Upper lobe of left lung (tissue), 6 donors: ENCODE results near the gene RASSF5. TPM values are rescaled to one million over a fixed set of nuclear protein-coding genes. Genes with fewer than 3 reads are reported as not detected.

Source experiments
- ATAC-seq, 2 donors: fragments of 200-7000 bp; cut with Tn5 transposase; one replicate each; pipeline ENCODE4 v1.9.1; 2022; ENCODE audit warnings: mild to moderate bottlenecking in 2 of 2, moderate library complexity in 2 of 2; ENCODE audit not compliant: low FRiP score in 2 of 2
- DNase-seq, 2 donors: peaks; one replicate each; pipeline ENCODE4 v3.0.0-alpha.2; 2019 to 2020
- H3K27ac ChIP-seq, 4 donors: fragments of 200-600 bp; sonication (generic); one replicate each; pipeline ENCODE4 v1.5.1; 2016 to 2019
- H3K27me3 ChIP-seq, 4 donors: fragments of 200-600 bp; sonication (generic); one replicate each; pipeline ENCODE4 v1.5.1; 2017 to 2019
- H3K36me3 ChIP-seq, 4 donors: fragments of 200-600 bp; sonication (generic); one replicate each; pipeline ENCODE4 v1.5.1; 2016 to 2019
- H3K4me1 ChIP-seq, 4 donors: fragments of 200-600 bp; sonication (generic); one replicate each; pipeline ENCODE4 v1.5.1; 2018 to 2019
- H3K4me3 ChIP-seq, 4 donors: fragments of 200-600 bp; sonication (generic); one replicate each; pipeline ENCODE4 v1.5.1; 2017 to 2019; ENCODE audit warnings: mild to moderate bottlenecking in 2 of 4, moderate library complexity in 1 of 4
- H3K9me3 ChIP-seq, 4 donors: fragments of 200-600 bp; sonication (generic); one replicate each; pipeline ENCODE4 v1.5.1; 2018 to 2019
- EP300 ChIP-seq, 4 donors: sonication (generic); formaldehyde crosslinking; IDR thresholded peaks; one replicate each; pipeline ENCODE4 v1.5.1; 2017; ENCODE audit warnings: antibody characterized with exemption in 4 of 4, control low read depth in 2 of 4
- POLR2A ChIP-seq, 4 donors: fragments of 450-650 bp; IDR thresholded peaks; one replicate each; pipeline ENCODE4 v1.5.1; 2016 to 2017; ENCODE audit warnings: antibody characterized with exemption in 4 of 4, mild to moderate bottlenecking in 2 of 4
- POLR2AphosphoS5 ChIP-seq, 2 donors: sonication (generic); formaldehyde crosslinking; IDR thresholded peaks; one replicate each; pipeline ENCODE4 v1.5.1; 2017; ENCODE audit warnings: antibody characterized with exemption in 2 of 2
- WGBS, 2 donors: methylation state at CpG; one replicate each; pipeline ENCODE4 v1.1.5; 2017 to 2018; 5-methylcytosine and 5-hydroxymethylcytosine counted together
- total RNA-seq, 6 donors: library from RNA; depleted of rRNA in 4 of 6; stranded (reverse); fragments of >200 nt in 4 of 6; gene quantifications; one replicate each; pipeline versions ENCODE4 v1.1.0 to v1.2.1, GENCODE V29; 2016 to 2021
- TF ChIP-seq, protein P1 (sequence below), 6 experiments: fragments of 450-650 bp in 4 of 6; fragments of 200-600 bp in 2 of 6; sonication (generic) in 2 of 6; IDR thresholded peaks; one replicate each; pipeline ENCODE4 v1.5.1; 2016 to 2019; ENCODE audit warnings: antibody characterized with exemption in 6 of 6
- donor health status: DM: no; HTN: no; CAD: no; lungs with moderate emphysema.
- donor health status: DM: no; HTN: yes; CAD: no; lungs with severe emphysema.

The RASSF5 gene
- total RNA-seq, 6 donors from 2014 or later = 47.2 to 61.1 (median 54.9) TPM

DNA sequence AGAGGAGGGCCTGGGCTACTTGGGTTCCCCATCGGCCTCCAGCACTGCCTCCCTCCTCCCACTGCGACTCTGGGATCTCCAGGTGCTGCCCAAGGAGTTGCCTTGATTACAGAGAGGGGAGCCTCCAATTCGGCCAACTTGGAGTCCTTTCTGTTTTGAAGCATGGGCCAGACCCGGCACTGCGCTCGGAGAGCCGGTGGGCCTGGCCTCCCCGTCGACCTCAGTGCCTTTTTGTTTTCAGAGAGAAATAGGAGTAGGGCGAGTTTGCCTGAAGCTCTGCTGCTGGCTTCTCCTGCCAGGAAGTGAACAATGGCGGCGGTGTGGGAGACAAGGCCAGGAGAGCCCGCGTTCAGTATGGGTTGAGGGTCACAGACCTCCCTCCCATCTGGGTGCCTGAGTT, 80.6 kb downstream of the RASSF5 start:
- Histone ChIP-seq H3K27ac (peak overlapping the region in 2 of 4 donors; percentile 22 to 56), H3K36me3 (peaks cover 29 to 95% (median 65%) of the 10 kb centered on the region in 4 donors), H3K4me1 (peaks cover 17 to 35% (median 31%) of the 10 kb centered on the region in 4 donors), H3K27me3 (no peaks in the 10 kb centered on the region), H3K9me3 (no peaks in the 10 kb centered on the region), H3K4me3 (no peak overlapping the region)
- TF ChIP-seq EP300 (IDR thresholded peaks at IDR 0.05) (no peak), POLR2A (IDR thresholded peaks at IDR 0.05) (no peak), POLR2AphosphoS5 (IDR thresholded peaks at IDR 0.05) (no peak)
- TF ChIP-seq, protein P1, sequence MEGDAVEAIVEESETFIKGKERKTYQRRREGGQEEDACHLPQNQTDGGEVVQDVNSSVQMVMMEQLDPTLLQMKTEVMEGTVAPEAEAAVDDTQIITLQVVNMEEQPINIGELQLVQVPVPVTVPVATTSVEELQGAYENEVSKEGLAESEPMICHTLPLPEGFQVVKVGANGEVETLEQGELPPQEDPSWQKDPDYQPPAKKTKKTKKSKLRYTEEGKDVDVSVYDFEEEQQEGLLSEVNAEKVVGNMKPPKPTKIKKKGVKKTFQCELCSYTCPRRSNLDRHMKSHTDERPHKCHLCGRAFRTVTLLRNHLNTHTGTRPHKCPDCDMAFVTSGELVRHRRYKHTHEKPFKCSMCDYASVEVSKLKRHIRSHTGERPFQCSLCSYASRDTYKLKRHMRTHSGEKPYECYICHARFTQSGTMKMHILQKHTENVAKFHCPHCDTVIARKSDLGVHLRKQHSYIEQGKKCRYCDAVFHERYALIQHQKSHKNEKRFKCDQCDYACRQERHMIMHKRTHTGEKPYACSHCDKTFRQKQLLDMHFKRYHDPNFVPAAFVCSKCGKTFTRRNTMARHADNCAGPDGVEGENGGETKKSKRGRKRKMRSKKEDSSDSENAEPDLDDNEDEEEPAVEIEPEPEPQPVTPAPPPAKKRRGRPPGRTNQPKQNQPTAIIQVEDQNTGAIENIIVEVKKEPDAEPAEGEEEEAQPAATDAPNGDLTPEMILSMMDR (IDR thresholded peaks at IDR 0.05) = no peak
- 94 to 95% methylated on average over 2 to 14 of the region's 14 CpGs for WGBS, 2 donors
- peak in 1 of 2 donors; percentile 46 for DNase-seq
- ATAC-seq = no peak

DNA sequence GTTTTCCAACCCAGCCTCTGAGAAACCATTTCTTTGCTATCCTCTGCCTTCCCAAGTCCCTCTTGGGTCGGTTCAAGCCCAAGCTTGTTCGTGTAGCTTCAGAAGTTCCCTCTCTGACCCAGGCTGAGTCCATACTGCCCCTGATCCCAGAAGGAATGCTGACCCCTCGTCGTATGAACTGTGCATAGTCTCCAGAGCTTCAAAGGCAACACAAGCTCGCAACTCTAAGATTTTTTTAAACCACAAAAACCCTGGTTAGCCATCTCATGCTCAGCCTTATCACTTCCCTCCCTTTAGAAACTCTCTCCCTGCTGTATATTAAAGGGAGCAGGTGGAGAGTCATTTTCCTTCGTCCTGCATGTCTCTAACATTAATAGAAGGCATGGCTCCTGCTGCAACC, 81.2 kb downstream of the RASSF5 start:
- DNase-seq = no peak
- Histone ChIP-seq H3K27ac (peak overlapping the region in 2 of 4 donors; percentile 22 to 56), H3K4me3 (no peak overlapping the region), H3K36me3 (peaks cover 25 to 96% (median 66%) of the 10 kb centered on the region in 4 donors), H3K27me3 (no peaks in the 10 kb centered on the region), H3K9me3 (no peaks in the 10 kb centered on the region), H3K4me1 (peaks cover 12 to 31% (median 25%) of the 10 kb centered on the region in 4 donors)
- no peak for ATAC-seq
- TF ChIP-seq EP300 (IDR thresholded peaks at IDR 0.05) = no peak
- WGBS, 2 donors = 80 to 83% methylated on average over 6 of the region's 6 CpGs

DNA sequence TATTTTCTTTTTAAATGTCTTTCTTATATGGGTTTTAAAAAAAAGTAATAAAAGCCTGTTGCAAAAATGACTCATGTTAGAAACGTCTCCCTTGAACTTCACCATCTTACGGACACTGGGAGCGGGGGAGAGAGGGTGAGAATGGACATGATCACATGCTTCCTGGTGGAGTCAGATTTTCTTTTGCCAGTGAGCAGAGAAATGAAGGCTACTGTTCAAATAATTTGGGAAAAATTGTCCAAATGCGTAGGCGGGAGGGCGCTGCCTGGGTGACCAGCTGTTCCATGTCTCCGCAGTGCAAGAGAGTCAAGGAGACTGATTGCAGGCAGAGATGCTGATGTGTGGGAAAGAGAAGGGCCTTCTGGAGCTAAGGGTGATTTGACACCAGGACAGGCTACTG, 81.9 kb downstream of the RASSF5 start:
- H3K9me3 ChIP-seq = no peaks in the 10 kb centered on the region
- peak overlapping the region in 2 of 4 donors; percentile 22 to 56 for H3K27ac ChIP-seq
- no peaks in the 10 kb centered on the region for H3K27me3 ChIP-seq
- H3K4me3 ChIP-seq = no peak overlapping the region
- peaks cover 24 to 97% (median 65%) of the 10 kb centered on the region in 4 donors for H3K36me3 ChIP-seq
- DNase-seq (no peak), ATAC-seq (peak; percentile 32 to 85)
- 77 to 79% methylated on average over 7 of the region's 7 CpGs for WGBS, 2 donors
- TF ChIP-seq, protein P1 (IDR thresholded peaks at IDR 0.05) = no peak
- TF ChIP-seq POLR2AphosphoS5 (IDR thresholded peaks at IDR 0.05) = peak; percentile 62 to 73
- peaks cover 5 to 24% (median 18%) of the 10 kb centered on the region in 4 donors for H3K4me1 ChIP-seq

DNA sequence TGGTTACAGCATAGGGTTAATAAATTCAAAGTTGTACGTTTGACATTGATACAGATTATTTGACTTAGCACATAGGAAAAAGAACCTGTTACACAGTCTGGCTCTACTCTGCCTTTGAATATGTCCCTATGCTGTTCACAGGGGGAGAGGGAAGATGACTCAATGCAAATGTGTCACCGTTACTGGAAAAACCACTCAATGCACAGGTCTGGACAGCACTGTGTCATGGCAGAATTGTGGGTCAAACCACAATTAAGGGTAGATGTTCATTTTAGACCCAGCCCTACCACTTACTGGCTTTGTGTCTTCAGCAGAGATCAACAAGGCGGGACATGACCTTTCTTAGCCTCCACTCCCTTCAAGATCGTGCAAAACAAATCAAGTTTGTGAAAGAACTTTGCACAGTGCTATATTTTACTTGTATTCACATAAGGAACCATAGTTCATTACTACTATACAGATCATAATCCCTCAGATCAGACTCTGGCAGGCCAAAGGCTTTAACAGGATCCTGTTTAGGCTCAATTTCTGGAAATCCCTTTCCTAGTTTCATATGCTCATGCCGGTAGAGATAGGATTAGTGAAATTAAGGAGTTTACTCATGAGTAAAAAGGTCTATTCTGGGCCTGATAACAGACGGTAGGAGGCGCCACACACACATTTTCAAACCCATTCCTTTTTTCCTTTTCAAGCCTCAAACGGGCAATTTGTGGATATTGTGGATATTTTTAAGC, 82.9 kb downstream of the RASSF5 start:
- peaks cover 18 to 97% (median 59%) of the 10 kb centered on the region in 4 donors for H3K36me3 ChIP-seq
- peak; percentile 29 to 35 for ATAC-seq
- H3K4me1 ChIP-seq = peaks cover 3 to 14% (median 8%) of the 10 kb centered on the region in 4 donors

DNA sequence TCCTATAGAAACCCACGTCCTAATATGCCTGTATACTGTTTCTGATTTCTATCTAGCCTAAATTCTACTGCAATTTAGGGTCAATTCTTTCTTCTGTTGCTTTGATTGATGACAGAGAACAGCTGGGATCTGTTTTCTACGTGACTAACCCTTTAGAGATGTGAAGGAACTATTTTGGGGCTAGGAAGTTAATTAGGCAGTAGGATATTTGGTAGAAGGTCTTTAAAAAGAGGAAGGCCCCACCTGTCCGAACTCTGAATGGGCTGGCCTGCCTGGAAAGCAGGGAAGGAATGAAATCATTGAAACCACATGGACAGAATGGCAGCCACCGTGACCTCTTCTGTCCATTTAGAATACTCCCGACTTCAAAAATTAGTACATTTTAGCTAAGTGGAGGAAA, 83.9 kb downstream of the RASSF5 start:
- TF ChIP-seq, protein P1 (IDR thresholded peaks at IDR 0.05) = no peak
- no peak for TF ChIP-seq EP300 (IDR thresholded peaks at IDR 0.05)
- TF ChIP-seq POLR2AphosphoS5 (IDR thresholded peaks at IDR 0.05) = no peak
- no peak for TF ChIP-seq POLR2A (IDR thresholded peaks at IDR 0.05)
- H3K27me3 ChIP-seq = no peaks in the 10 kb centered on the region
- no peaks in the 10 kb centered on the region for H3K9me3 ChIP-seq
- ATAC-seq (no peak), DNase-seq (no peak)
- 80 to 83% methylated on average over 5 of the region's 5 CpGs for WGBS, 2 donors
- no peak overlapping the region for H3K4me3 ChIP-seq
- peaks cover 0 to 13% (median 8%) of the 10 kb centered on the region in 4 donors for H3K4me1 ChIP-seq
- no peak overlapping the region for H3K27ac ChIP-seq
- H3K36me3 ChIP-seq = peaks cover 22 to 97% (median 58%) of the 10 kb centered on the region in 4 donors

More for the DNA sequence above, 82.9 kb downstream of the RASSF5 start:
- TF ChIP-seq POLR2AphosphoS5 (IDR thresholded peaks at IDR 0.05) (peak; percentile 25 to 73), POLR2A (IDR thresholded peaks at IDR 0.05) (no peak), EP300 (IDR thresholded peaks at IDR 0.05) (peak in 1 of 4 donors; percentile 56)
- TF ChIP-seq, protein P1 (IDR thresholded peaks at IDR 0.05) = peak in 2 of 6 experiments; percentile 12 to 22
- no peaks in the 10 kb centered on the region for H3K9me3 ChIP-seq
- no peak overlapping the region for H3K4me3 ChIP-seq
- WGBS, 2 donors = 63 to 64% methylated on average over 8 of the region's 8 CpGs
- H3K27ac ChIP-seq = peak overlapping the region in 2 of 4 donors; percentile 1 to 28
- DNase-seq = no peak
- no peaks in the 10 kb centered on the region for H3K27me3 ChIP-seq
